Stimulated activated CD4-positive, alpha-beta T cell treated with anti-CD3 and anti-CD28 coated beads, Interleukin-1b, Interleukin-23, amount 100 ng/mL, for 24 hours (primary cell): ENCODE results near the gene EDNRA.

Experiments used
- DNase-seq, 4 experiments: peaks; one replicate each; pipeline ENCODE4 v3.0.0-alpha.2; 2020; ENCODE audit warnings: low read depth in 4 of 4, low spot score in 1 of 4

EDNRA gene

DNA sequence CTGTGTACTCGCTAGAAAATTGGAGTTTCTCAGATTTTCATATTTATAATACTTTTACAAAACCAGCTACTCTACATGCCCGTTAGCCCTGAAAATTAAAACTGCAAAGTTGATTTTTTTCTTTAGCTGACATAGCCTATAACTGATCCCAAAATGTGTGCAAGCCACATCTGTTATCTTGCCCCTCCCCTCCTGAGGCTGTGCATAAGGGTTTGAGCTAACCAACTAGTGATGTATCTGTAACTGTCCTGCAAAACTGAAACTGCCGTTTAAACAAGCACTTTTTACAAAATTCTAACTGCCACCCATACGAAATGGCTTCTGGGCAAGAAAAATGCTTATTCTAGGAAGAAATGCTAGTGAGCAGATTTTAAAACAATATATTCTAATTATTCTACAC, 59.1 kb downstream of the EDNRA start:
- DNase-seq, result no peak

DNA sequence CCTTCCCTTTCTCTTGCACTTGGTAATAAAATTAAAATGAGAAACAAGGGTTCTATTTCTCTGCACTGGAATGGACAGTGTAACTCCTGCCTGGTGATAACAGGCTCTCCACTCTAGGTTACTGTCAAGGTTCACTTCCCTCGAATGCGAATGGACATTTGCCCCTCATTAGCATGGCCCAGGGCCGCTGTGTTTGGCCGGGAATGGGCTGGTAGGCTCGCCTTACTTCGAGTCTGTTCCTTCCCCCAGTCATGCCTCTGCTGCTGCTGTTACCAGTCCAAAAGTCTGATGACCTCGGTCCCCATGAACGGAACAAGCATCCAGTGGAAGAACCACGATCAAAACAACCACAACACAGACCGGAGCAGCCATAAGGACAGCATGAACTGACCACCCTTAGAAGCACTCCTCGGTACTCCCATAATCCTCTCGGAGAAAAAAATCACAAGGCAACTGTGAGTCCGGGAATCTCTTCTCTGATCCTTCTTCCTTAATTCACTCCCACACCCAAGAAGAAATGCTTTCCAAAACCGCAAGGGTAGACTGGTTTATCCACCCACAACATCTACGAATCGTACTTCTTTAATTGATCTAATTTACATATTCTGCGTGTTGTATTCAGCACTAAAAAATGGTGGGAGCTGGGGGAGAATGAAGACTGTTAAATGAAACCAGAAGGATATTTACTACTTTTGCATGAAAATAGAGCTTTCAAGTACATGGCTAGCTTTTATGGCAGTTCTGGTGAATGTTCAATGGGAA, 61.5 kb downstream of the EDNRA start:
- DNase-seq, result no peak

DNA sequence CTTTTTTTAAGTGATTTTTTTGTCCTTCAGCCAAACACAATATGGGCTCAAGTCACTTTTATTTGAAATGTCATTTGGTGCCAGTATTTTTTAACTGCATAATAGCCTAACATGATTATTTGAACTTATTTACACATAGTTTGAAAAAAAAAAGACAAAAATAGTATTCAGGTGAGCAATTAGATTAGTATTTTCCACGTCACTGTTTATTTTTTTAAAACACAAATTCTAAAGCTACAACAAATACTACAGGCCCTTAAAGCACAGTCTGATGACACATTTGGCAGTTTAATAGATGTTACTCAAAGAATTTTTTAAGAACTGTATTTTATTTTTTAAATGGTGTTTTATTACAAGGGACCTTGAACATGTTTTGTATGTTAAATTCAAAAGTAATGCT, 62.1 kb downstream of the EDNRA start:
- no peak for DNase-seq

DNA sequence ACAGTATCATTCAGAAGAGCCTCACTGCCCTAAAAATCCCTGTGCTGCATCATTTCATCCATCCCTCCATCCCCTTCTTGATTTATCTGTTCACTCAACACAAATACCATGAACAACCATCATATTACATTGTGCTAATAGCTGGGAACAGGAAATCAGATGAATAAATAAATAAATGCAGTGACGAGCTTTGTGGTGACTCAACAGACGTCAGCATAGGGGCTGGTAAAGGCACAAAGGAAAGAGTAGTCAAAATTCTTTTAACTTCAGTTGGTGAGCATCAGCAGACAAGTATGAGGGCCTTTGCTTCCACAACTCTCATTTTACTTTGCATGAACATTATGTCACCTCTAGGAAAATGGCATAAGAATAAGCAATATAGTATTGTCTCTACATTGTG, 65.5 kb downstream of the EDNRA start:
- no peak for DNase-seq

DNA sequence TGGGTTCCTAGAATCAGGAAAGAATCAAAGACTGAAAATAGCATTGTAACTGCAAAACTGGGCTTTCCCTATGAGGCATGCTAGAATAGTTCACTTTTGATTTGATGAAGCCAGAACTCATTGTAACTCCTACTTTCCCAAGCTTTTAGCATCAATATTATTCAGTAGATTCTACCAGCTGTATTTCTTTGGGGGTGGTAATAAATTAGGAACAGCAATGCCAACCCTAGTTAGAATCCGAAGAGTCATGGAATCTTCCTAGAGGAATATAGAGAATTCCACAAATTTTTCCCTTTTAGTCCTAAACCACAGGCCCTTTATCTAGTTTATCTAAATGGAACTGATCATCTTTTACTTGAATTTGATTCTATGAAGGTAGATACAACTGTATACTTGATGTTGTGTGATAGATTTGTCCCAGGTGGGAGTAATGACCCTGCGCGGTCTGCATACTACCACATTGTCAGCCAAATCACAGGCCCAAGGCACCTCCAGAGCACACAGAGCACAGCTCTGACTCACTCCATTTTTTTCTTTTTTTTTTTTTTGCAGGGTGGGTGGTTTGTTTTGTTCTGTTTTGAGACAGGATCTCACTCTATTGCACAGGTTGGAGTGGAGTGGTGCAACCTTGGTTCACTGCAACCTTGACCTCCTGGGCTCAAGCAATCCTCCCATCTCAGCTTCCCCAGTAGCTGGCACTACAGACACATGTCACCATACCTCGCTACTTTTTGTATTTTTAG, 66.6 kb downstream of the EDNRA start:
- DNase-seq, result no peak

DNA sequence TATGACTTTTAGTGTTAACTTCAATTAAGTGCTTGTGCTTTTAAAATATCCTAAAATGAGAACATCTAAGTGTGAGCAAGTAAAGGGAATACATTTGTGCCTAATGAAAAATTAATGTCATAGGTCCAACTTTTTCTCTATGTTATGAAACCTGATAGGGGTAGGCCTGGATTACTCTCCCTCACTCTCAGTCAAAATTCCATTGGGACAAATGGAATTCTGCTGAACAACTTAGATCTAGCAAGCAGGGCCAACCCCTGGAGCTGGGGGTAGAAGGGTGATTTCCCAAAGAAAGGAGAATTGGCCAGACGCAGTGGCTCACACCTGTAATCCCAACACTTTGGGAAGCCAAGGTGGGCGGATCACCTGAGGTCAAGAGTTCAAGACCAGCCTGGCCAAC, 67.4 kb downstream of the EDNRA start:
- no peak for DNase-seq

DNA sequence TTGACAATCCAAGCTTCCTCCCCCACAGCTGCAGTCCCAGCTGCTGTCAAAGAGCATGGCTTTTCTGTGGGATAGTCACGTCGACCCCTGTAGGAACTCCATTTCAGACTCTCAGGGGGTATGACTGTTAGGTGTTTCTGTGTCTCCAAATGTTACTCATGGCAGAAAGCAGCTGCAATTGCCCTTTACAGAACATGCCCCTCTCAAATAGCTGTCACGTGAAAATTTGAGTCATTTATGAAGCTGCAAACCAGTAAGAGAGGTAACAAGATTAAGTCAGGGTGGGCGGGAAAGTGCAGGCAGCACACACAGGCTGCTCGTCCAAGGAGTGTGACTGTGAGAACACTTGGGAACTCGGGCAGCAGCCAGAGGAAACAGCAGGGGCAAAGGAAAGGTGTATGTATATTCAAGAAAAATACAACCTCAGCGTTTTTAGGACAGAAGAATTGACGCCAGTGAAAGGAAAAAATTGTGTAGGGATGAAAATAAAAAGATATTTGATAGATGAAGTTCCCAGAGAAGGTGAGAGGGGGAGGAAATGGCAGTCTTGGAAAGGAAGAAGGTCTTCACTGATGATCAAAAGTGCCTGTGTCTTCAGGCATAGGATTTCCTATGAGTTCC, 69.8 kb downstream of the EDNRA start:
- no peak for DNase-seq

DNA sequence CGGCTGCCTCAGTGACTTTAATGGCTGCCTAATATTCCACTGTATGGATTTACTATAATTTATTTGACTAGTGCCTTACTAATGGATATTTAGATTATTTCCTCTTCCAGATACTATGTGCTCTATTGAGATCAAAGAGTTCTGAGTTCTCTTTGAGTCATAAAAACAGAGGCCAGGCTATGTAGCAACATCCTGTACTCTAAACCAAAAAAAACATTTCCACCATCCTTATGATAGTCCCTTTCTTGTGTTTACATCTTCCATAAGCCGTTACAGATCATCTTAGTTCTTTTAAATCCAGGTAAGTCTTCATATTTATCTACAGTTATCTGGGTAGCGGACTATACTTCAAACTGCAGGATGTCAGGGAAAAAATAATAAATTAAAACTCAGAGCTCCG, 79.7 kb downstream of the EDNRA start:
- DNase-seq, result no peak

DNA sequence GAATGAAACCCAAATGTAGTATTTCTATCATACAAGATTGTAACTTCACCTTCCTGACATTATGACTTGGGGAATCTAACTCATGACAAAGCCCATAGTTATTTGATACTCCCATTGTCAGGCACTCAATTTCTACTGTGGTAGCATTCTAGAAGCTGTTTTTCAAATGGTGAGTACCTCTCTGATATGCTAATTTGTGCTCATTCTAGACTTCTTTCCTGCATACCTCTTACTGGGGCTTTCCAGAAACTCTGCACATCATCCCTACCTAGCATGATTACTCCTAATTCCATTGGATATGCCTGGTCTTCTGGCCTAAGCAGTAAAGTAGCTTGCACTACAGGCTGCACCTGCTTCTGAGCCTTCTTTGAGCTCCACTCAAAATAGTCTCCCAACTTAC, 85.9 kb downstream of the EDNRA start:
- no peak for DNase-seq

DNA sequence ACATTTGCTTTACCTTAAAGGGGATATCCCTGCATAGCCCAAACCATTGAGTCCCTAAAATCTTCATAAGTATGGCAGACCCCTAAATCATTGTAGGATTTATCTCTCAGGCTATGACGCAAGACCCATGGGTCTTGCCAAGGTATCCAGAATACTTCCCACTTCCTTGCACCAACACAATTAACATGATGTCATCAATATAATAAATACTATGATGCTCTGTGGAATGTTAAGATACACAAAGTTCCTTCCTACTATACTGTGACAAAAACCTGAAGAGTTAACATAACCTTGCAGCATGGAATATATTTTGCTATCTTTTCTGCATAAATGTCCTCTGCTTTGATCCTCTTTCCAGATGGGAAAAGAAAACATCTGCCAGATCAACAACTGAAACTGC, 86.4 kb downstream of the EDNRA start:
- no peak for DNase-seq

DNA sequence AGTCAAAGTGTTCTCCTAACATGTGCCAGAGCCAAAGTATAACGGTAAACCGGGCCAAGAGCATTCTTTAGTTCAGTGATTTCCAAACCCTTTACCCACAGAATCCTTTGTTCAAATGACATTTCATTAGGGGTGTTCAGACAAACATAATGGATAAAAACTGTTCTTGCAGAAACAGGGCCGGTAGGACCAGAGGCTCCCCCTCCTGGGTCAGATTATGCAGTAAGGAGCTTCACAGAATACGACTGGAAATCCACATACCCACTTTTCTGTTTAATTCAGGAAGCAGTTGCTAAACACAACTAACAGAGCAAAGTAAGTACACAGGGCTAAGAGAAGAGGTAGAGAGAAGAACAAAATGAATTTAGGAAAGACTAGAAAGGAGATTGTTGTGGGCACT, 89.7 kb downstream of the EDNRA start:
- DNase-seq, result no peak

DNA sequence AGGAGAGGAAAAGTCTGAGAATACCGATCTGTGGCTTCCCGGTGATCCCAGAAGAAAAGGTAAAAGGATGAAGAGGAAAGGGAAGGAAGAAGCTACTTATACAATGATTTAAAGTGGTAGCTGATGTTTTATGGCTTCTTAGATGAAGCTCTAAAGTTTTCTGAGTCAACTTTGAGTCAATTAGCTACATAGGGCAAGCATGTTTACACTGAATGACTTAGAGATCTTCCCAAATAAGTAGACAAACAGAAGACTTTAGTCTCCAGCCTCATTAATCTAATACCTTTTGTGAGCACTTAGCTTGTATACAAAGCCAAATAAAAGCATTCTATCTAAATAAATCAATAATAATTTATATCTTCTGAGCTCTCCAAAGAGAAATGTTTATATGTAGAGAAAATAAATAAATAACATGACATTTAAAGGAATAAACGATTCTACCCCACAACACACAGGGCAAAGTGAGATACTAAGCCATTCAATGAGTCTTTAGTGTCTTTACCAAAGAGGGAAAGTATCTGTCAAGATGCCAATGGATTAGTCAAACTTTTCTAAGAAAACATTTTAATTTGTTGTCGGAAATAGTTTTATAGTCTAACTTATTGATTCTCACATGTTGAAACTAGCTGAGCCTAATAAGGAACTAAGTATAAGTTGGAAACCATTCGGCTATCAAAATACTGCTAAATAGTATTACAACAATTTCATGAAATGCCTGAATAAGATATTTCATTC, 90.3 kb downstream of the EDNRA start:
- DNase-seq, result no peak

DNA sequence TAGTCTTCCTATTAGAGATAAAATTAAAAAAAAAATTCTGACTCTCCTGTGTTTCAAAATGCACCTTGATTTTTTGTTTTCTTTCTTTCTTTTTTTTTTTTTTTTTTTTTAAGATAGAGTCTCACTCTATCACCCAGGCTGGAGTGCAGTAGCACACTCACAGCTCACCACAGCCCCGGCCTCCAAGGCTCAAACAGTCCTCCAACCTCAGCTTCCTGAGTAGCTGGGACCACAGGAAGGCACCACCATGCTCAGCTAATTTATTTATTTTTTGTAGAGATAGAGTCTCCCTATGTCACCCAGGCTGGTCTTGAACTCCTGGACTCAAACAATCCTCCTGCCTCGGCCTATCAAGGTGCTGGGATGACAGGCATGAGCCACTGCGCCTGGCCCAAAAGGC, 95.2 kb downstream of the EDNRA start:
- DNase-seq, result no peak

DNA sequence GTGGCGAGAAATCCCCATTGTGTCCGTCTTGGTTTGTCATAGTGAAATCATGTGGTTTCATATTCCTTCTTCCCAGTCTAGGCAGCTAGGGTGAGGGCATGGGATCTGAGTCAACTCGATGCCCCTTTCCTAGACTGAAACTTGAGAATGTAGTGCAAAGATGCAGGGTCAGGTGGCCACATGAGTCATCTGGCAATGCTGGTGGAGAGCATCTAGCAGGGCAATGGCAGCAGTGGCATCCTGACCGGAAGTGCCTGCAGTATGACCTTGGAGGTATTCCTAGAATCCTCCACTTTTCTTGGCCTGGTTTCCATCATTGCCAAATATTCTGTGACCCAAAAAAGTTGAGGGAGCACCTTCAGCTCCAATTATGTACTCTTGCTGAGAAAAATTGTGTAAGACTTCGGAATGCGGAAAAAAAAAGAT, 97.2 kb downstream of the EDNRA start:
- no peak for DNase-seq

DNA sequence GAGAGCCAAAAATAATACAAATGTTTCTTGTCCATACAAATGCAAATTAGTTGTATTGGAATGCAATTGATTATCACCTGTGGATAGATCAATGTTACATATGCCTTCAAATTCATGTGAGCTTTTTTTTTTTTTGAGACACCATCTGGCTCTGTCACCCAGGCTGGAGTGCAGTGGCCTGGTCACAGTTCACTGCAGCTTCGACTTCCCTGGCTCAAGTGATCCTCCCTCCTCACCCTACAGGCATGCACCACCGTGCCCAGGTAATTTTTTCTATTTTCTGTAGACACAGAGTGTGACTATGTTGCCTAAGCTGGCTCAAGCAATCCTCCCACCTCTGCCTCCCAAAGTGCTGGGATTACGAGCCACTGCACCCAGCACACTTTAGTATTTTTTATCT, 97.7 kb downstream of the EDNRA start:
- no peak for DNase-seq

DNA sequence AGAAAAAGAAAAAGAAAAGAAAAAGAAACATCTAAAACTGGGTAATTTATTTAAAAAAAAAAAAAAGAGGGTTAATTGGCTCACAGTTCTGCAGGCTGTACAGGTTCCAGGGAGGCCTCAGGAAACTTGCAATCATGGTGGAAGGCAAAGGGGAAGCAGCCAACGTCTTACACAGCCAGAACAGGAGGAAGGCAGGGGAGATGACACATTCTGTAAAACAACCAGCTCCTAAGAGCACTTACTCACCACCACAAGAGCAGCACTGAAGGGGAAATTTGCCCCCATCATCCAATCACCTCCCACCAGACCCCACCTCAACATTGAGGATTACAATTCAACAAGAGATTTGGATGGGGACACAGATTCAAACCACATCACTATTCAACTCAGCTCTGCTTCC, 99.5 kb downstream of the EDNRA start:
- no peak for DNase-seq

DNA sequence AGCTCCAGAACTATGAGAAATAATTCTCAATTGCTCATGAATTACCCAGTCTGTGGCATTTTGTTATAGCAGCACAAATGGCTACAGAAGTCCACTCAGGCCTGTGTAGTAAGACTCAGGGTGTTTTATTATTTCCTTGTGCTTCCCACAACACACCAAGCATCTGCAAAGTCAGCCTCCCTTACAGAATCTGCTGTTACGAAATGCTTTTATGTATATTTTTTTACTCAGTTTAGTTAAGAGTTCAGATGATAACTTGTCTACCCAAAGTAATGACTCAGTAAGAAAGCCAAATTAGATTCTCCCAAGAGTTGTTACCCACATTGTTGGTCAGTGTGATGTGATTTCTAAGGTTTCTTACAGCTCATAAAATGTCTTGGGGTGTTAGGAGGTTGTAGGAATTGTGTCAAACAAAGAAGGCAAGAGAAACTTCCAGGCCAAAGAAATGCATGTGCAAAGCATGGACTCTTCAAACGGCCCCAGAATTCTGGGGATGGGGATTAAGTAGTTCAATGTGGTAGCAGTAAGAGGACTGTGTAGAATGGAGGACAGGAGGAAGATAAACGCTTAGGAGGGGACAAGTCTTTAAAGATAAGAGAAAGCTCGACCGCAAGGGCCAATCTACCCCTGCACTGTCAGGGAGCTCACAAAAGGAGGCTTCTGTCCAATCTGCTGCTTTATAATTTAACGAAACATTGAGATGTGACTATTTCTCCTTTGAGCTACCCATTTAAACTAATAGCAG, 100.9 kb downstream of the EDNRA start:
- DNase-seq, result no peak

DNA sequence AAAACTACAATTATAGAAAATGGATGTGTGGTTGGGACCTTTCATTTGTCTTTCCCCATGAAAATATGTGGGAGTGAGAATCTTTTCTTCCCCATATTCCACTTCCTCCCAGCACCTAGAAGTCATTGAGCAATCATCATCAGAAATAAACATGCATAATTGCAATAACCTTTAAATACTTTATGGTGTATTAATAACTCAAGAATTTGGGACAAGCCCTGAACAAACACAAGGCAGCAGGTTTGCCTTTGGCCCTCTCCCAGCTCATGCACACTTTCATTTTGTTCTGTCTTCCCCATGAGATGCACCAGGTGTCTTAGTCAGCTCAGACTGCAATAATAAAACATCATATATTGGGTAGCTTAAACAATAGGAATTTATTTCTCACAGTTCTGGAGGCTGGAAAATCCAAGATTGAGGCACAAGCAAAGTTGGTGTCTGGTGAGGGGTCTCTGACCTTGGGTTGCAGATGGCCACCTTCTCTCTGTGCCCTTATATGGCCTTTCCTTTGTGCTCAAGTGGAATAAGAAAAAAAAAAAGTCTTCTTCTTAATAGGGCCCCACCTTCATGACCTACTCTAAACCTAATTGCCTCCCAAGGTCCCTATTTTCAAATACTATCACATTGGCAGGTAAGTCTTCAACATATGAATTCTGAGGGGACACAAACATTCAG, 101.6 kb downstream of the EDNRA start:
- DNase-seq, result no peak

DNA sequence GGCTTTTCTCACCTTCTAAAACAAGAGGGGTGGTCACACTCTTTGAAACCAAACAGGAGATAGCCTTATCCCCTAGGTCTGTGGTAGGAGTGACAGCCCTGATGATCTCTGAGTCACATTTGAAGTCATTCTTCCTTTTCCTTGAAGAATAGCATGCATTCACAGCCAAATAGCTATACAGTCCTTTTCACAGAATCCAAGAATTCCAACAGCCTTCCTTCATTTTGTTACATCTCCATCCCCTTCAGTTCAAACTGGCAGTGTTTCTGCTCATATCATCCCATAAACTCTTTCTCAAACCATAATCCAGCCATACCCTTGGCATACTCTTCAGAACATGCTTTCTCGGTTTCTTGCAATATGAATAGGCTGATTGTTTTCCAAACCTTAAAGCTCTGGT, 103.0 kb downstream of the EDNRA start:
- DNase-seq, result no peak

DNA sequence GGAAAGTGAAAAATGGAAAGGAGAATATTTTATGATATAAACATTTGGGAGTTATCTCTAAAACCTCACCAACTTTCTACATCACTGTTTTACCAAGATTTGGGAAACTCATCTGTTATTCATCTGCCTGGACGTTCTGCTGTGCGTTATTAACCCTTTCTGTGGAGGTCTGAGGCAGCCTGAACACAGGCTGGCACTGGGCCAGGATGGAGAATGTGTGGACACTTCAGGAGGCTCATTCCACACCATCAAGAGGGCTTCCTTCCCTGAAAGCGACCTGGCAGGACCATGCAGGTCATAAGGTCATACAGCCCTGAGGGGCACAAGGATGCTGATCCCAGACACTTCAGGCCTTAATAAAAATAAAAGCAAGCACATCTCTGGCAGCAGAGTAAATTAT, 105.1 kb downstream of the EDNRA start:
- no peak for DNase-seq
